Esophagus mucosa (tissue), 1 donor: ENCODE results near the gene CADPS2. TPM values are rescaled to one million over a fixed set of nuclear protein-coding genes. Genes with fewer than 3 reads are reported as not detected.

Experiments used
- ATAC-seq: fragments of 200-7000 bp; cut with Tn5 transposase; one replicate; pipeline ENCODE4 v1.9.1; 2020
- total RNA-seq: library from RNA; stranded (reverse); gene quantifications from one replicate; pipeline ENCODE4 v1.2.4, GENCODE V29; 2023
- donor health status: DM: yes; HTN: yes; CAD: no.

The CADPS2 gene
- total RNA-seq, 1 donor from 2014 or later, result 2.4 TPM

- ATAC-seq, result no peak
Observed at GRCh38 chr7:122269241-122269640, 617.0 kb downstream of the CADPS2 start.

Other genes starting within 250 kb of the CADPS2 start
- gene RNF133, start 187.3 kb downstream of the CADPS2 start, total RNA-seq, result 0.24 TPM
- not detected for gene RNF148, start 183.5 kb downstream of the CADPS2 start, total RNA-seq
- gene TAS2R16, start 109.2 kb upstream of the CADPS2 start, total RNA-seq, result not detected